ENCODE data around the gene ADPRHL1.
A peak's percentile ranks its signal among the peaks of the same experiment; 100 is the strongest.

The ADPRHL1 gene

DNA sequence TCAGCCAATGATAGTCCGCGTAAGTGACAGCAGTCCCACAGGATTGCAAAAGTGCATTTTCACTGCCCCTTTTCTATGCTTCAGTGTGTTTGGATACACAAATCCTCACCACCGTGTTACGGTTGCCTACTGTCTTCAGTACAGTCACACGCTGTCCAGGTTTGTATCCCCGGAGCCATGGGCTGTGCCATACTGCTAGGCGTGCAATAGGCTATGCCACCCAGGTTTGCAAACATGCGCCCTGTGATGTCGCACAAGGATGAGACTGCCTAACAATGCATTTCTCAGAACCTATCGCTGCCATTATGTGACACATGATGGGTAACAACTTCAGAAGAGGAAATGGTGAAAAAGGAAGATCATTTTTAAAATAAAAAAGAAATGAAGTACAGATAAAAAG lies 16.8 kb upstream of the ADPRHL1 start:
- FAIRE-seq (peak; percentile 52), DNase-seq (ENCODE audit: insufficient read length, low spot score) (no peak)
- TF ChIP-seq POLR2AphosphoS5 (IDR thresholded peaks at IDR 0.05; ENCODE audit: low read depth, low read length) (no peak), POLR2A (IDR thresholded peaks at IDR 0.05; ENCODE audit: low read depth, low read length) (no peak), SPI1 (IDR thresholded peaks at IDR 0.05; ENCODE audit: low read depth, low read length) (no peak), PAX5 (IDR thresholded peaks at IDR 0.05; ENCODE audit: insufficient read depth, low read length, severe bottlenecking) (no peak), POU2F2 (IDR thresholded peaks at IDR 0.05; ENCODE audit: low read depth, low read length) (no peak), TAF1 (IDR thresholded peaks at IDR 0.05; ENCODE audit: low read depth, low read length) (no peak)

DNA sequence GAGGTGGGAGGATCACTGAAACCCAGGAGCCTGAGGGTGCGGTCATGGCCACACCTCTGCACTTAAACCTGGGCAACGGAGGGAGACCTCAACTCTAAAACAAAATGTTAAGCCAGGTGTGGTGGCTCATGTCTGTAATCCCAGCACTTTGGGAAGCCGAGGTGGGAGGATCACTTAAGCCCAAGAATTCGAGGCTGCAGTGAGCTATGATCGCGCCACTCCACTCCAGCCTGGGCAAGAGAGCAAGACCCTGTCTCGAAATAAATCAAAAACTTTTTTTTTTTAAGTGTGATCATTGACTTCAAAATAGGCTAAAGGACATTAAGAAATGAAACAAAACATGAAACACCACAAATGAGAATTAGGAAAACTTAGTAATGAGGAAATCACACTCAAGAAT lies 16.3 kb upstream of the ADPRHL1 start:
- no peak for TF ChIP-seq POLR2AphosphoS5 (IDR thresholded peaks at IDR 0.05; ENCODE audit: low read depth, low read length)
- TF ChIP-seq SPI1 (IDR thresholded peaks at IDR 0.05; ENCODE audit: low read depth, low read length): no peak
- TF ChIP-seq POU2F2 (IDR thresholded peaks at IDR 0.05; ENCODE audit: low read depth, low read length): no peak
- TF ChIP-seq PAX5 (IDR thresholded peaks at IDR 0.05; ENCODE audit: insufficient read depth, low read length, severe bottlenecking): no peak
- TF ChIP-seq POLR2A (IDR thresholded peaks at IDR 0.05; ENCODE audit: low read depth, low read length): no peak
- TF ChIP-seq TAF1 (IDR thresholded peaks at IDR 0.05; ENCODE audit: low read depth, low read length): no peak
- no peak for DNase-seq (ENCODE audit: insufficient read length, low spot score)
- no peak for FAIRE-seq

DNA sequence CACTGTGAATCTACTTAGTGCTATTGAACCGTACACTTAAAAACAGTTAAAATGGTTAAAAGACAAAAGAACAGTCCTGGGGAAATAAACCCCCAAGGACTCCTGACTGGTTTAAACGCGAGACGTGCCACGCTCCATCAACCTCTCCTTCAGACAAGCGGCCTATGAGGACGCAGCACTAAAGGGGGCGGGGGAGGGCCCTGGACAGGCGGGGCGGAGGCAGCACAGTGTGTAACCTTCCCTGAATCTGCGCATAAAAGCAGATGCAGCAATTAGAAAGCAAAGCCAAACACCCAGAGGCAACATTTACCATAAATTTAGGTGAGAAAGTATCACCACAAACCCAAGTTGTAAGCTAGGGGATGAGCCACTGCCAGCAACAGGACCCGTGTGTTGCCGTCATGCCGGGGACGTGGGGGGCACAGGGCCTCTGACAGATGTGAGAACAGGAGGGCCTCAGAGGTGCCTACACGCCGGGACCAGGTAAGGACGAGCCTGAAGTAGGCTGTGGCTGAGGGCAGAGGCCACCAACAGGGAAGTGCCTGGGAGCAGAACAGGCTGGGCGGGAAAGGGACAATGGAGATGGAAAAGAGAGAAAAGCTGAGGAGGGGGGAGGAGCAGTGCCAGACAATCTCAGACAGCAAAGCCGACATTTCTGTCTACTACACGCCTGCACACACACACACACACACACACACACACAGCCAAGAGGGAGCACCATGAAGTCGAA lies 15.3 kb upstream of the ADPRHL1 start:
- DNase-seq (ENCODE audit: insufficient read length, low spot score) (no peak), FAIRE-seq (no peak)
- TF ChIP-seq PAX5 (IDR thresholded peaks at IDR 0.05; ENCODE audit: insufficient read depth, low read length, severe bottlenecking): no peak
- TF ChIP-seq TAF1 (IDR thresholded peaks at IDR 0.05; ENCODE audit: low read depth, low read length): no peak
- TF ChIP-seq POLR2AphosphoS5 (IDR thresholded peaks at IDR 0.05; ENCODE audit: low read depth, low read length): no peak
- no peak for TF ChIP-seq SPI1 (IDR thresholded peaks at IDR 0.05; ENCODE audit: low read depth, low read length)
- no peak for TF ChIP-seq POU2F2 (IDR thresholded peaks at IDR 0.05; ENCODE audit: low read depth, low read length)
- no peak for TF ChIP-seq POLR2A (IDR thresholded peaks at IDR 0.05; ENCODE audit: low read depth, low read length)

DNA sequence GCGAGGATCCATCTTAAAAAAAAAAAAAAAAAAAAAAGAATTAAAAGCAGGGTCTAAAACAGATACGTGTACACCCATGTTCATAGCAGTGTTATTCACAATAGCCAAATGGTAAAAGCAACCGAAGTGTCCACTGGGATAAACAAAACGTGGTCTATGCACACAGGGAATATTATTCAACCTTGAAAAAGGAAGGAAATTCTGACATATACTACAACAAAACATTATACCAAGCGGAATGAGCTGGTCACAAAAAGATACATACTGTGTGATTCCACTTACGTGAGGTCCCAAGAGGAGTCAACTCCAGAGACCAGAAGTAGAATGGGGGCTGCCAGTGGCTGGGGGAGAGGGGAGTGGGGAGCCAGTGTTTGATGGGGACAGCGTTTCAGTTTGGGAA lies 14.7 kb upstream of the ADPRHL1 start:
- TF ChIP-seq POLR2A (IDR thresholded peaks at IDR 0.05; ENCODE audit: low read depth, low read length): no peak
- no peak for TF ChIP-seq POLR2AphosphoS5 (IDR thresholded peaks at IDR 0.05; ENCODE audit: low read depth, low read length)
- no peak for TF ChIP-seq PAX5 (IDR thresholded peaks at IDR 0.05; ENCODE audit: insufficient read depth, low read length, severe bottlenecking)
- TF ChIP-seq SPI1 (IDR thresholded peaks at IDR 0.05; ENCODE audit: low read depth, low read length): no peak
- TF ChIP-seq POU2F2 (IDR thresholded peaks at IDR 0.05; ENCODE audit: low read depth, low read length): no peak
- TF ChIP-seq TAF1 (IDR thresholded peaks at IDR 0.05; ENCODE audit: low read depth, low read length): no peak
- DNase-seq (ENCODE audit: insufficient read length, low spot score): no peak
- no peak for FAIRE-seq

DNA sequence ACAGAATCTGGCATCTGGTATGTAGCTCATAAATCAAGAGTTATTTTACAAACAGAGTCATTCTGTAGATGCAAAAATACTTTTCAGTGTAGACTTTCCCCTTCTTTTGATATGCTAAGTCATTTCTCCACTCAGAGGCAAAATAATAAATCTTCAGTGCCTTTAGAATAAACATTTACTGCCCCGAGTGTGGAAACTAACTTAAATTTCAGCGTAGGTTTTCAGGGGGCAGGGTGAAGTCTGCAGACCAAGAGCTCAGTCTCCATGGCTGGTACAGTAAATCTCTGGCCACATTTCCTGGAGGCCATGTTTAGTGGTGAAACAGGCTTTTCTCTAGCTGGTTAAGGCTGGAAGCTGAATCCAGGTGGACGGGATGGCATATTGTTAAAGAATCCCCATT lies 13.1 kb upstream of the ADPRHL1 start:
- FAIRE-seq: no peak
- DNase-seq (ENCODE audit: insufficient read length, low spot score): no peak
- TF ChIP-seq POLR2A (IDR thresholded peaks at IDR 0.05; ENCODE audit: low read depth, low read length) (no peak), POLR2AphosphoS5 (IDR thresholded peaks at IDR 0.05; ENCODE audit: low read depth, low read length) (no peak), TAF1 (IDR thresholded peaks at IDR 0.05; ENCODE audit: low read depth, low read length) (no peak), SPI1 (IDR thresholded peaks at IDR 0.05; ENCODE audit: low read depth, low read length) (no peak), POU2F2 (IDR thresholded peaks at IDR 0.05; ENCODE audit: low read depth, low read length) (no peak), PAX5 (IDR thresholded peaks at IDR 0.05; ENCODE audit: insufficient read depth, low read length, severe bottlenecking) (no peak)

DNA sequence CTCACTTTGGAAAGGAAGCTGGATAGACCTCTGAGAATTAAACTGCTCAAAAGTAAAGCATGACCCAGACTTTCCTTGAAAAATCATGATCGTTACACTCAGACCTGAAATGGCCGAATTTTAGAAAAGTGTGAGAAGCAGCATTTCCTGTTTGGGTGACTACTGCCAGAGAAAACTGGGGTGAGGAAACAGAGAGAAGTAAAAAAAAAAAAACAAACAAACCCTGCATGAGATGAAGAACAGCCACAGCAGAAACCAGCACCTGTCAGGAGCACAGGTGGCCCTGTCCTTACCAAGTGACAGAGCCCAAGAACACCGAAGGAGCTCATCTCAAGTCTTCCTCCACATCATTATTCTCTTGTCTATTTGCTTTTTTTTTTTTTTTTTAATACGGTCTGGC lies 12.0 kb upstream of the ADPRHL1 start:
- DNase-seq (ENCODE audit: insufficient read length, low spot score) (no peak), FAIRE-seq (no peak)
- TF ChIP-seq TAF1 (IDR thresholded peaks at IDR 0.05; ENCODE audit: low read depth, low read length) (no peak), POLR2AphosphoS5 (IDR thresholded peaks at IDR 0.05; ENCODE audit: low read depth, low read length) (no peak), POLR2A (IDR thresholded peaks at IDR 0.05; ENCODE audit: low read depth, low read length) (no peak), SPI1 (IDR thresholded peaks at IDR 0.05; ENCODE audit: low read depth, low read length) (no peak), PAX5 (IDR thresholded peaks at IDR 0.05; ENCODE audit: insufficient read depth, low read length, severe bottlenecking) (no peak), POU2F2 (IDR thresholded peaks at IDR 0.05; ENCODE audit: low read depth, low read length) (no peak)

DNA sequence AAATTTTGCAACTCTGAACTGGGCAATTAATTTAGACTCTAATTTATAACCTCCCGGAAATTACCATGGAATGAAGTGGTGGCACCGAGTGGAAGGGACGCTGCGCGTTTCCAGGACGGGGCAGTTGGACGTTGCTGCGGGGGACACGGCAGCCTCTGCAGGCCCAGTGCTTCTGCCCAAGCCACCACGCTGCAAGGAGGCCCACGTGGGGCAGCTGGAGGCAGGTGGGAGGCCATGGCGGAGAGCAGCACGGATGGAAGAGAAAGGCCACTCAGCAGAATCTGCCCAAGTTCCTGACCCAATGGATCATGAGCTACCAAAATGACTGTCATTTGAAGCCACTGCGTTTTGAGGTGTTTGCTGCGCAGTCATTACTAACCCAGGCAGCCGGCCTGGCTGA lies 11.2 kb upstream of the ADPRHL1 start:
- FAIRE-seq: no peak
- TF ChIP-seq SPI1 (IDR thresholded peaks at IDR 0.05; ENCODE audit: low read depth, low read length) (no peak), POLR2AphosphoS5 (IDR thresholded peaks at IDR 0.05; ENCODE audit: low read depth, low read length) (no peak), PAX5 (IDR thresholded peaks at IDR 0.05; ENCODE audit: insufficient read depth, low read length, severe bottlenecking) (no peak), TAF1 (IDR thresholded peaks at IDR 0.05; ENCODE audit: low read depth, low read length) (no peak), POU2F2 (IDR thresholded peaks at IDR 0.05; ENCODE audit: low read depth, low read length) (no peak), POLR2A (IDR thresholded peaks at IDR 0.05; ENCODE audit: low read depth, low read length) (no peak)
- no peak for DNase-seq (ENCODE audit: insufficient read length, low spot score)

DNA sequence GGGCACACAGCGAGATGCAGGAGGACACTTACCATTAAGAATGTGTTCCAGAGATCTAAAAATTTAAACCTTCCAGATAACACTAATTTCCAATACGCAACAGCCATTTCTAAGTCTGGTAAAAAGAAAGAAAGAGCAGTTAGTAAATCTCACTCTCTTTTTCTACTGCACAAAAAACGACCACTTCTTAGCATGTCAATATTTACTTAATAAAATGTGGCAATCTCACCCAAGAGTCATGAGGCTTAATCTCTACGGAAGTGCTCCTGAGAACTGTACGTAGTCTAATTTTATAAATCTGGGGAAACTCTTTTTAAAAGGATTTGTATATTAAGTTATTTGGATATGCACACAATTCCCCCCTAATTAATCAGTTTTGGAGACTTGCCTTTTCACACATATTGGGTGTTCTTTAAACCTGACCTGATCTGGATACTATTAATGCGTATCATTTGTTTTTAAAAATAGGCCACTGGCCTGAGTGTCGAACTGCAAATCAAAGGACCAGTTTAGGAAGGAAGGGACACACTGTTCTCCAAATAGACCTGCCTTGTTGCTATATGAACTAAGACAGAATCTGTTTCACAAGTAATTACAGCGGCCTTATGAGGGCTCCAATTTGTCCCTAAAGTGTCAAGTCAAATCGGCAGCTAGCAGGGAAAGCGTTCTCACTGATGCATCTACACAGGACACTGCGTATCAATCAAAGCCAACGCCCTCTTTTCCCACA lies 7.9 kb upstream of the ADPRHL1 start:
- DNase-seq (ENCODE audit: insufficient read length, low spot score) (no peak), FAIRE-seq (no peak)
- TF ChIP-seq POU2F2 (IDR thresholded peaks at IDR 0.05; ENCODE audit: low read depth, low read length): no peak
- TF ChIP-seq POLR2A (IDR thresholded peaks at IDR 0.05; ENCODE audit: low read depth, low read length): no peak
- no peak for TF ChIP-seq POLR2AphosphoS5 (IDR thresholded peaks at IDR 0.05; ENCODE audit: low read depth, low read length)
- TF ChIP-seq SPI1 (IDR thresholded peaks at IDR 0.05; ENCODE audit: low read depth, low read length): no peak
- no peak for TF ChIP-seq TAF1 (IDR thresholded peaks at IDR 0.05; ENCODE audit: low read depth, low read length)
- no peak for TF ChIP-seq PAX5 (IDR thresholded peaks at IDR 0.05; ENCODE audit: insufficient read depth, low read length, severe bottlenecking)

DNA sequence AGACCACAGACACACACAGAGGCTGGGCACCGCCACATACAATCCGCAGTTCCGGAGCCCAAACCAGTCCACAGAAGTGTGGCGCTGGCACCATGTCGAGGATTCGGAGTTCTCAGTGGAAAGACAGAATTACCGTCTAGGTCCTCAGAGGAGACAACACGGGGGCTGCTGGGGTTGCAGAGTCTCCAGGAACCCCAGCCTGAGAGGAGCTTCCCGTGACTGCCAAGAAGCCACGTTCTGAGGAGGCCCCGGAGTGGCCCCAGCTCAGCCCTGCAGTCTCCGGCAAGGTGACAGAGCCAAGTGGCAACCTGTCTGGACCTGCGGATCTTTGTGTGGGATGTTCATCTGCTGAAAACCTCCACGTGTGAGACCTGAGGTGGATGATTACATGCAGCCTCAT lies 7.3 kb upstream of the ADPRHL1 start:
- DNase-seq (ENCODE audit: insufficient read length, low spot score) (no peak), FAIRE-seq (no peak)
- TF ChIP-seq POLR2AphosphoS5 (IDR thresholded peaks at IDR 0.05; ENCODE audit: low read depth, low read length) (no peak), PAX5 (IDR thresholded peaks at IDR 0.05; ENCODE audit: insufficient read depth, low read length, severe bottlenecking) (no peak), POLR2A (IDR thresholded peaks at IDR 0.05; ENCODE audit: low read depth, low read length) (no peak), TAF1 (IDR thresholded peaks at IDR 0.05; ENCODE audit: low read depth, low read length) (no peak), POU2F2 (IDR thresholded peaks at IDR 0.05; ENCODE audit: low read depth, low read length) (no peak), SPI1 (IDR thresholded peaks at IDR 0.05; ENCODE audit: low read depth, low read length) (no peak)
